SIG-M5 (cell line): ENCODE data around the gene PAK4.

ENCODE experiments used
- DNase-seq: peaks from one replicate; lab custom pipeline; 2025; lab: John Stamatoyannopoulos, UW

Gene PAK4

DNA sequence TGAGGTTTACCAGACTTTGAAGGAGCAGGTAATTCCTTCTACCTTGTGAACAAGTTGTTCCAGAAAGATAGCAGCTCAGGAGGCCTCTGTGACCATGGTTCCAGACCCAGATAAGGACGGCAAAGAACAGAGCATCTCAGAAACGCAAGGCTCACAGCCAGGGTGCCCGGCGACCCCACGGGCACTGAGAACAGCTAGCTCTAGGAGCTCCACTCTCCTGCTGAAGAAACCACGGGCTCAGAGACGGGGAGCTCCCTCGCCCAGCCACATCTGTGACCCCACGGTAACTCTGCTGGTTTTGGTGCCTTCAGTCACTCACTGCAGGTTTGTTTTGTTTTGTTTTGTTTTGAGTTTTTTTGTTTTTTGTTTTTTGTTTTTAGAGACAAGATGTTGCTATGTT, 55.2 kb downstream of the PAK4 start:
- no peak for DNase-seq

DNA sequence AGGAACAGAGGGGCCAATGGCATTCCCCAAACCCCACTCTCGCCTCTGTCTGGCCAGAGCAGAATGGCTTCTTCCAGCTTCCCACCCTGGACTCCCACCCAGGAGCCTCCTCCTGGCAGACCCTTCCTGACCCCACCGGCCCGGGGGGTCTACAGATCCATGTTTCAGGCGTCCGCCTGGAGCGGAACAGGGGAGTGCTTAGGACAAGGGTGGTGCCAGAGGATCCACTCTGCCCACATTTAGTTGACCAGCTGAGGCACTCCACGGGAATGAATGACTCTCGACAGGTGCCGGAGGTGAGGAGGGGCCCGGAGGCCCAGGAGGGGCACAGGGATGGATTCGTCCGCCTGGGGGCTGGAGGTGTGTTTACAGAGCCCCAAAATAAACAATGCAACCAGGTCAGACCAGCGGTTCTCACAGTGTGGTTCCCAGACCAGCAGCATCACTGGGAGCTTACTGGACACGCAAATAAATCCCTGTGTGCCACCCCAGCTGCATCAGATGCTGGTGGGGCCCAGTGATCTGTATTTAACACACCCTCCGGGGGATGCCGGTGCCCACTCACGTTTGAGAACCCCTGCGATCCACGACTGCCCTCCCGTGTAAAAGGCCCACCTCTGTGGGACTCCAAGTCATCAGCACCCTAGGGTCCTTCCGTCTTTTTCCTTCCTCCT, 56.1 kb downstream of the PAK4 start:
- no peak for DNase-seq

DNA sequence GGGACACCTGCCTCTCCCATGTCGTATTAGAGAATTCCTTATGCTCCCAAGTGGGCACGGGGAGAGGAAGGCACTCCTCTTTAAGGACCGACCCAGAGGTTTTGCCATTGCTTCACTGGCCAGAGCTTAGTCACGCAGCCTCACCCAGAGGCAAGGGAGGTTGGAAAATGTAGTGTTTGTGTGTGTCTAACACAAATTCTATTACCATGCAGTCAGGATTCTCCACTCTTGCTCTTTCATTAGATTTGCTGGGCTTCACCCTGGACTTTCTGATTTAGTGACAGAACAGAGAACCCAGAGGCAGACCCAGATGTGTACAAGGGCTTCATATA, 56.6 kb downstream of the PAK4 start:
- DNase-seq, result no peak

DNA sequence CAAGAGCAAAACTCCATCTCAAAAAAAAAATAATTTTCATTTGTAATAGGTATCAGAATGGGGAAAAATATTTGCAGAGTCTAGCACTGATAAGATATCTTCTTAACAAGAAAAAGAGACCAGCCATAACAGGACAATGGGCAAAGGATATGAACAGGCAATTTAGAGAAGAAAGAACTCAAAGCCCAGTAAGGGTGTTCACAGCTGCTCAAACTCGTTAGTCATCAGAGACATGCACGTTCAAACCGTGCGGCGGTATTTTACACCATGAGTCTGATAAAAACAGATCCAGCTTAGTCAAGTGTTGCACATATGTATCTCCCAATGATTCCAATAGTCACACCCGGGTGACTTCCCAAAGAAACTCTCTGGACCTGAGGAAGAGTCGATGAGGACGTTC, 57.5 kb downstream of the PAK4 start:
- DNase-seq, result no peak

DNA sequence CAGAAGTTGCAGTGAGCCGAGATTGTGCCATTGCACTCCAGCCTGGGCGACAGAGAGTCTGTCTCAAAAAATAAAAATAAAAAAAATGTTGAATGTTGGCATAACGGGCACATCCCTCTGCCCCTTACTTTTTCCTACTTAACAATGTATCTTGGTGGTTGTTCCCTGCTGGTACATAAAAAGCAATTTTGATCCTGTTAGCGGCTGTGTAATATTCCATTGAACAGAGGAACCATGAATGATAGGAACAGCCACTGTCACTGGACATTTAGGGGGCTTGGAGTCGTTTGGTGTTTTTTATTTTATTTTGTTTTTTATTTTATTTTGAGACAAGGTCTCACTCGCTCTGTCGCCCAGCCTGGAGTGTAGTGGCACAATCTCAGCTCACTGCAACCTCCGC, 60.8 kb downstream of the PAK4 start:
- DNase-seq, result no peak

DNA sequence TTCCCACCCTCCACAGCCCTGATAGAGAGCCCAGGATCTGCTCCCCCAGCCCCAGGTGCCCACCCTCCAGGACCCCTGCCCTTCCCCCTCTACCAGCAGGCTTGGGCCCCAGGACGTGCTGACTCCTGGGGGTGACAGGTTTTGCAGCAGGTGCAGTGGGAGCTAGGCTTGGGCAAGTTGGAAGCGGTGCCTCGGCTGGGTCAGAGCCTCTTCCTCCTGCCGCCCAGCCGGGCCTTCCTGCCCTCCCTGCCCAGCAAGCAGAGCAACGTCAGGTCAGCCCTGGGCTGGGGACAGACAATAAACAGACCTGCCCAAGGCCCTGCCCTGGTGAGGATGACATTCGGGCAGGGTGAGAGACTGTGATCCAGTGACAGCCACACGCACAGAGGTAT, 62.0 kb downstream of the PAK4 start:
- no peak for DNase-seq

DNA sequence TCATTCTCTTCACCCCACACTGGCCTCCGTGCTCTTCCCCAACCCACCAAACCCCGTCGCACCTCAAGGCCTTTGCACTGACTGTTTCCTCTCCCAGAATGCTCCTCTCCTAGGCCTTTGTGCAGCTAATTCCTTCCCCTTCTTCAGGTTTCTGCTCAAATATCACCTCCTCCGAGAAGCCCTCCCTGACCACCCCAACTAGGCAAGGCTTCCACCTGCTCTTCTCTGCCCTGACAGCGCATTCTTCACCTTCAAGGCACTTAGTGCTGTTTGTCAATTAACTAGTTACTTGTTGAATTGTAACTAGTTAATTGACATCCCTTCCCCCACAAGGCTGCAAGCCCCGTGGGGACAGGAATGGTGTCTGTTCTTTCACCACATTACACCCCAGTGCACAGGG, 63.4 kb downstream of the PAK4 start:
- no peak for DNase-seq

DNA sequence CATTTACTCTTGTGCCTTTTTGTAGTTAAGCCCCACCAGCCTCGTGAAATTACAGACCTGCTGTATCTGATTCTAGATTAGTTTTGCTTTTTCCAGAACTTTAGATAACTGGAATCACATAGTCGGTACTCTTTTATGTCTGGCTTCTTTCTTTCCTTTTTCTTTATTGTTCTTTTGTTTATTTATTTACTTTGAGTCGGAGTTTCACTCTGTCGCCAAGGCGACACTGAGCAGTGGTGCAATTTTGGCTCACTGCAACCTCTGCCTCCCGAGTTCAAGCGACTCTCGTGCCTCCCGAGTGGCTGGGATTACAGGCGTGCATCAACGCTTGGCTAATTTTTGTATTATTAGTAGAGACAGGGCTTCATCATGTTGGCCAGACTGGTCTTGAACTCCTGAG, 65.2 kb downstream of the PAK4 start:
- DNase-seq, result no peak

DNA sequence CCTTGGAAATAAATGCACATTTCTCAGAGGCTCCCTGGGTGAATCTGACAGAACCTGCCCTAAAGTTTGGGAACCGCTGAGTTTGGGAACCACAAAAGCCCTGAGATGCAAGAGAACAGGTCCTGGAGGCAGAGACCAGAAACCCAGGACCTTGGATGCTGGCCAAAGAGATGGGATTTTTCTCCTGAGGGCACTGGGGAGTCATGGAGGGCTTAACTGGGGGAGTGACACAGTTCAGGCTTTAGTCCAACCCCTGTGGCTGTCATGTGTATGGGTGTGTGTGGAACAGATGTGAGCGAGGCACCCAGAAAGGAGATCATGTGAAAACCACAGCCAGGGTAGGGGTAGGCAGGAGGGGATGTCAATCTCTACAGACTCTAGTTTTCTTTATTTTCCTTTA, 67.3 kb downstream of the PAK4 start:
- DNase-seq, result no peak

DNA sequence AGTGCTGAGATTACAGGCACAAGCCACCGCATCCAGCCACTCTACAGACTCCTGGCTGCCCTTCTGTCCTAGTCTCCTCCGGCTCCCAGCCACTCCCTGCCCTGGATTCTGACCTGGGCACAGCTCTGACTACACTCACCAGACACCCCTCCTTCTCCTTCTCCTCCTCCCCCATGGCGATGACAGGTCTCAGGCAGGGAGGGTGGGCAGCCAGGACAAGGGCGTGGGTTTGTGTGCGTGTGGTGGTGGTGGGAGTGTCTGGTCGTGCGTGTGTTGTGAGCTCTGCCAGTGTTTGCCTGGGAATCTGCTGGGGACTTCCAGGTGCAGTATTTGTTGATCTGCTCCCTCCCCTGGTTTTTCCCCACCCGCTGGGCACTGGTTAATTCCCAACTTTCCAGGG, 68.2 kb downstream of the PAK4 start:
- DNase-seq, result no peak

DNA sequence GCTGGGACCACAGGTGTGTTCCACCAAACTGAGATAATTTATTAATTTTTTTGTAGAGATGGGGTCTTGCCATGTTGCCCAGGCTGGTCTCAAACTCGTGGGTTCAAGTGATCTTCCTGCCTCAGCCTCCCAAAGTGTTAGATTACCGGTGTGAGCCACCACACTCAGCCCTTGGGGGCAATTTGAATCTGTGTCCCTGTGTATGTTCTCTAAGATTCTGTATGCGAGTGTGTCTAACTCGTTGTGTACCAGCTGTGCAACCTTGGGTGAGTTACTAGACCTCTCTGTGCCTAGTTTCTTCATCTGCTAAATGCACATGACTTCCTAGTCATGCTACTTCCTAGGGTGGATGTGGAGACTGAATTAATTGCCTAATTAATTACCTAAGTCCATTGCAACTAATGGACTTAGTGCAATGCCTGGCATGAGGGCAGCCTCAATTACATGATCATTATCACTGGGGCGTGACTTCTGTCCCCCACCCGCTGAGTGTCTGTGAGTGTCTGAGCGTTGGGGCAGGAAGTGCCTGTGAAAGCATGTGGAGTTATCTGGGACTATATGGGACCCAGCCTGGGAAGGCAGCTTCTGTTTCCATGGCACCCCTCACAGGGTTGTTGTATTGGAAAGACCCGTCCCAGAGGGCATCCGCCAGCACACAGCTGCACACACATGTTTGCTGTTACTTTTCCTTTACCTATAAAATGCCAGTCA, 69.4 kb downstream of the PAK4 start:
- no peak for DNase-seq

DNA sequence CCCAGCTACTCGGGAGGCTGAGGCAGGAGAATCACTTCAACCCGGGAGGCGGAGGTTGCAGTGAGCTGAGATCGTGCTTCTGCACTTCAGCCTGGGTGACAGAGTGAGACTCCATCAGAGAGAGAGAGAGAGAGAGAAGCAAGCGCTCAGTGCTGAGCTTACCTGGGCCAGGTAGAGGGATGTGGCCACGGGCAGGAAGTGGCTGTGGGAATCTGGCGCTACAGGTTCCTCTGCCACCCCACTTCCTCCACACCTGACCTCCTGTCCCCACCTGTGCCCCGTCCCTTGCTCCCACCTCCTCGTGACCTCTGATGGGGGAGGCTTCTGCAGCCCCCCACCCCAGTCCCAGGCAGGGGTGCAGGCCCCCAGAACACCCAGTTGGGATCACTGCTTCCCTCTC, 70.2 kb downstream of the PAK4 start:
- no peak for DNase-seq

DNA sequence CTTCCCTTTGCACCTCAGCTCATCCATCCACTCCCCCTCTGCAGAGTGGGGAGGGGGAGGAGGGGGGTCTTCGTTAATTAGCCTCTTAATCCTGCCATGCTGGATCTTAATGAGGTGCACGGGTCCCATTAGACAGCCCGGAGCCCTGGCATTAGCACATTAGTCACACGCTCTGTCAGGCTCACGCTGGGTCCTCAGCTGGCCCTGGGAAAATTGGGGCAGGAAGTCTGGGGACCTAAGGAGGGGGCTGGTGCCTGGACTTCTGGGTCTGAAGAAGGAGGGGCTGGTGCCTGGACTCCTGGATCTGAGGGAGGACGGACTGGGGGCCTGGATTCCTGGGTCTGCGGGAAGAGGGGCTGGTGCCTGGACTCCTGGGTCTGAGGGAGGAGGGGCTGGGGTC, 70.7 kb downstream of the PAK4 start:
- DNase-seq, result no peak

DNA sequence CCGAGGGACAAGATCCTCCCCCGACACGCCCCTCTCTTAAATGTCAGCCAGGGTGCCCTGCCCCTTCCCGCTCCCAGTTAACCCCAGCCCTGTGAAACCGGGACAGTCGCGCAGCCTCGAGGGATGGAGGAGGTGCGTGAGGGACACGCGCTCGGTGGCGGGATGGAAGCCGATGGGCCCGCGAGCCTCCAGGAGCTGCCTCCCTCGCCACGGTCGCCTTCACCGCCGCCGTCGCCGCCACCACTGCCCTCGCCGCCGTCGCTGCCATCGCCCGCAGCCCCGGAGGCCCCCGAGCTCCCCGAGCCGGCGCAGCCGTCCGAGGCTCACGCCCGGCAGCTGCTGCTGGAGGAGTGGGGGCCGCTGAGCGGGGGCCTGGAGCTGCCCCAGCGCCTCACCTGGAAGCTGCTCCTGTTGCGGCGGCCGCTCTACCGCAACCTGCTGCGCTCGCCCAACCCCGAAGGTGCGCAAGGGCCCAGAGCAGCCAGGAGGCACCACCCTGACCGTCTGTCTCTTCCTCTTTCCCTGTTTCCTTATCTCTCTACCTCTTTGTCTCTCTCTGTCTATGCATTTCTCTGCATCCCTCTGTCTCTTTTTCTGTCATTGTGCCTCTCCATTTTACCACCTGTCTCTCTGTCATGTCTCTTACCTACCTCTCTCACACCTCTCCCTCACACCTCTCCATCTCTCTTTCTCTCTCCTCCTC, 71.4 kb downstream of the PAK4 start, which contains the start of gene NCCRP1:
TSS of gene NCCRP1 (plus strand) at position 105 of the 703 bp plus-strand sequence. CDS start at position 124, 19 bp downstream.
- no peak for DNase-seq

DNA sequence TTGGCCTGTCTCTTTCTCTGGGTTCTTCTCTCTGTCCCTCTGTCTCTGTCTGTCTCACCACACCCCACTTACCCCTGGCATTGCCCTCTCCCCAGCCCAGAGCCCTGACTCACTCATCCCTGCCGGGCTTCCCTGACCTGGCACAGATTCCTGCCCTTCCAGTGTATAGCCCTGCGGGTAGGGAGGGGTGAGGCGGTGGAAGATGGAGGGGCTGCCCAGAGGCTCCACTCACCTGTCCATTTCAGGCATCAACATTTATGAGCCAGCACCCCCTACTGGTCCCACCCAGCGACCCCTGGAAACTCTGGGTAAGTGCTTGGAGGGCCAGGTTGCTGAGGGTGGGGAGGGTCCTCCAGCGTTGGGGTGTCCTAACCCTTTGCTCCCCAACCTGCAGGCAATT, 72.2 kb downstream of the PAK4 start:
- DNase-seq, result no peak

DNA sequence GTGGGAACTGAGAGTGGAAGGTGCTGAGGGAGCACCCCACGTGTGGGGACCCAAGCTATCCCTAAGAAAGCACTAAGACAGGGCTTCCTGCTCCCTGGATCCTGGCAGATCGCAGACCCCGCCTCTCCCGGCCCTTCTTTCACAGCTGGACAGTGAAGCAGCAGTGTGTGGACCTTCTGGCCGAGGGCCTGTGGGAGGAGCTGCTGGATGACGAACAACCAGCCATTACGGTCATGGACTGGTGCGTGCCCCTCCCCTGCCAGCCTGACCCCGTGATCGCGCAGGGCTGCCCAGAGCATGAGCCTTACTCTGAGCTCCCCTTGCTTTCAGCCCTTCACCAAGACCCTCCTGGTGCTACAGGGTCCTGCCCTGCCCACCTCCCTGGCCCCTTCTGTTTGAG, 73.4 kb downstream of the PAK4 start:
- DNase-seq, result no peak

DNA sequence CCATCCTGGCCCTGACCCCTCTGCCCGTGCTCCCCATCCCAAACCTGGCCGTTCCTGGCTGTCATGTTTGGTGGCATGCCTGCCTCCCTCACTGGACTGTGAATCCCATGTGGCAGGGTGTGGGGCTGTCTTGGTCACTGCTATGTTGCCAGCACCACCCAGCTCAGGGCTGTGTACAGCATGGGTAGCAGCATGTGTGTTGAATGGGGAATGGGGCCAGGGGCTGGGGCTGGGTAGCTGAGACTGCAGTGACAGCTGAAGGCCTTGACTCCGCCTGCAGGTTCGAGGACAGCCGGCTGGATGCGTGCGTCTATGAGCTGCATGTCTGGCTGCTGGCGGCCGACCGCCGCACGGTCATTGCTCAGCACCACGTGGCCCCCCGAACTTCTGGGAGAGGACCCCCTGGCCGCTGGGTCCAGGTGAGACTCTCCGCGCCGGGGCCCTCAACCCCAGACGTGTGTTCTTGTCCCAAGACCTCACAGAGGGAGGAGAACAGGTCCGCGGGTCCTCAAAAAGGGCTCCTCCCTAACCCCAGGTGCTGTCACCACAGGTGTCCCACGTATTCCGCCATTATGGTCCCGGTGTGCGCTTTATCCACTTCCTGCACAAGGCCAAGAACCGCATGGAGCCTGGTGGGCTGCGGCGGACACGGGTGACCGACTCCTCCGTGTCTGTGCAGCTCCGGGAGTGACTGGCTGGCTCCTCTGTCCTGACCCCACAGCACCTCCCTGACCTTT, 74.6 kb downstream of the PAK4 start:
- DNase-seq, result no peak

DNA sequence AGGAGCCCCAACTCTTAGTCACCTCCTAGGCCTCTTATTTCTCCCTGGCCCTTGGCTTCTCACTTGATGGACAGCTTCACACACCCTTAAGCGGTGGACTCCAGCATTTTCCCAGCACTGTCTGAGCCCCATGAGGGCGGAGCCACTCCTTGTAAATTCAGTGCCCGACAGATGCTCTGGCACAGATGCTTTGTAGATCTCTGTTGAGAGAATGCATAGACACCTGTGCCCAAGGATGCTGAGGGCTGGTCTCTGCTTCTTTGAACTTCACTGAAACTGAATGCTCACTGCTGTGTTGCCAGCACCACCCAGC, 75.2 kb downstream of the PAK4 start:
- DNase-seq, result no peak

DNA sequence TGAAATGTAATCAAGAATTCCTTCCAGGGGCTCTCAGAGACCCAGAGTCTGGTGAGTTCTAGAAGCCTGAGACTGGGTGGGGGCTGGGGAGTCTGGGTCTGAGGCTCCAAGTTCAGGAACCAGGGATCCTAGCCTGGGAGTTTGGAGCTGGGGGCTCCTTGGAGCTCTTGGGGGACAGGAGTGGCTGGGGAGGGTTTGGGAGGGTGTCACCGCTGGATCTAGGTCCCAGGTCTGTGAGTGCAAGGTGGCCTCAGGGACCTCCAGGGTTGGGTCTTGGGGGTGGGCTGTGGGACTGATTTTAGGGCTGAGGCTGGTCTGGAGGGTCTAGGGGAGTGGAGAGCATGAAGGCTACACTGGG, 77.4 kb downstream of the PAK4 start:
- no peak for DNase-seq

DNA sequence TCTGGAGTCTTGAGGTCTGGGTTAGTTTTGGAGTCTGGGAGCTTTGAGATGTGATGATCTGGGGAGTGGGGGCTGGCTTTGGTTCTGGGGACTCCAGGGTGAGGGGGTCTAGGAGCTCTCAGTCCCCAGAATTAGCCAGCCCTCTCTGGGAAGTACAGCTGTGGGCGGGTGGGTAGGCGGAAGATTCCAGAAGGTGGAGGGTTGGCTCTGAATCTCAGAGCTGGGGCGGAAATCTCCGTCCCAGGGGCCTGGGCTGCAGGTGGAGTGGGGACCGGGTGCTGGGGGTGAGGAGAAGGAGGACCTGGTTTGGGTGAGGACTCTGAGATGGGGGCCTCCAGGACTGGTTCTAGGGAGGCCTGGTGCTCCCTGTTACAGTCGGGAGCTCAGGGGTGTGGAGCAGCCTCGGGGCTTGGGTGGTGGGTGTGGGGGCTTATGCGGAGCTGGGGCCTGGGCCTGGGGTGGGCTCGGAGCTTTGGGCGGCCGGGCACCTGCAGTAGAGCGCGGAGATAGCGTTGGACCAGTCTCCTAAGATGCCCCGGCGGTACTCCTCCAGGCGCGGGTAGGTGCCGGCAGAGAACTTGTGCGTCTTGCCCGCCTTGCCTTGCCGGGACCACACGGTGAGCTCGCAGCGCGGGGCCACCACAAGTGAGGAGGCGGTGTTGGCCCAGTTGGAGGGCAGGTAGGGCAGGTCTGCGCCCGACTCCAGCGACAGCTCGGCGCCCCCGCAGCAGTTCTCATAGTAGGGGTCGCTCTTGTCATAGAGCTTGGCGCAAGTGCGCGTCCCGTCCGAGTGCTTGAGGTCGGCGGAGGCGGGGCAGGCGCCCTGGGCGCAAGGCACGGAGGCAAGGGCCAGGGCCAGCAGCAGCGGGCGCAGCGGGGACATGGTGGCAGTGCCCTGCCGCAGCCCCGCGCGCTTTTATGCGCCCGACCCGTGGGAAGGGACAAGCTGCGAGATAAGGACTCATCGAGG, 78.1 kb downstream of the PAK4 start, which contains the start of gene SYCN:
TSS of gene SYCN (minus strand) at position 892 of the 970 bp plus-strand sequence. CDS start at position 883, 9 bp downstream.
- DNase-seq, result no peak

DNA sequence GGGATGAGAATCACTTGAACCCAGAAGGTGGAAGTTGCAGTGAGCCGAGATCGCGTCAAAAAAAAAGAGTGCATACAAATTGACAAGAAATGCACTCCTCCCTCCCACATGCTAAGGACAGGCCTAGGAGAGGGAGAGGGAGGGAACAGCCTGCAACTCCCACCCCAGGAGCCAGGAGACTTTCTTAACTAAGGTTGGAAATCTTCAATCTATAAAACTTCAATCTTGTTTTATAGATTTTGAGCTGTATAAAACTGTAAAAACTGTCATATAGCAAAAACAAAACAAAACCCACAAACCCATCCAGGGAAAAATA, 79.8 kb downstream of the PAK4 start:
- DNase-seq, result no peak

DNA sequence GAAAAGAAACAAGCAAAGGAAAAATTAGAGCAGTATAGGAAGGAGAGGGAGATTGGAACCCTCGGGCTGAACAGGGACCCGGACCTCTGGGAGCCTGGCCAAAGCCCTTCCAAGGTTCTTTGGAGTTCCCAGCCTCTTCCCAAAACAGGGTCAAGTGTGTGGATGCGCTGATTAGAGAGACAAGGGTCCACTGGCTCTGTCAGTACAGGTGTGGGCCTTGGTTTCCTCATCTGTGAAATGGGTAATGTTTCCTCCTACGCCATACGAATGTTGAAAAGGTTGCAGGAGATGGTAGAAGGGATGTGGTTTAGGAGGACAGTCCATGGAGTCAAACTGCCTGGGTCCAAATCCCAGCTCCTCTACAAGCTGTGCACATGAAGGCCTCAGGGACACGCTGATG, 80.5 kb downstream of the PAK4 start:
- no peak for DNase-seq
